OCI-LY7 (cell line): ENCODE data around the gene SRGN. TPM values are rescaled to one million over a fixed set of nuclear protein-coding genes. Genes with fewer than 3 reads are reported as not detected.
A peak's percentile ranks its signal among the peaks of the same experiment; 100 is the strongest.

Experiments
- BruUV-seq: library from RNA; stranded (reverse); fragments of 400-500 nt; replicated peaks from 2 replicates; lab custom pipeline; 2021; lab: Mats Ljungman, UMichigan
- CTCF ChIA-PET: fragments of 300-600 bp; sonication (Branson Sonifier 250); formaldehyde crosslinking; loops from one replicate; lab custom pipeline; 2022; ENCODE audit warnings: antibody characterized with exemption; ENCODE audit not compliant: unreplicated experiment; lab: Charles Lee
- POLR2A ChIA-PET: fragments of 300-600 bp; sonication (Branson Sonifier 250); formaldehyde crosslinking; loops from one replicate; lab custom pipeline; 2022; ENCODE audit warnings: antibody characterized with exemption; lab: Charles Lee
- DNase-seq: peaks from one replicate; pipeline ENCODE4 v3.0.0-alpha.2; 2015; ENCODE audit warnings: low spot score
- H2AFZ ChIP-seq: fragments of 200-600 bp; sonication (generic), shearing (Covaris generic); 2 replicates; pipeline ENCODE4 v1.6.1; 2014; ENCODE audit warnings: mild to moderate bottlenecking, antibody characterized with exemption, low read length, moderate library complexity
- H3K27ac ChIP-seq: fragments of 200-600 bp; sonication (generic); 2 replicates; pipeline ENCODE4 v1.5.1; 2014; ENCODE audit warnings: mixed run types, low read depth, mild to moderate bottlenecking, moderate library complexity, low read length, inconsistent platforms; ENCODE audit not compliant: poor library complexity, severe bottlenecking
- H3K36me3 ChIP-seq: fragments of 200-600 bp; sonication (generic); 2 replicates; pipeline ENCODE4 v1.6.1; 2014; ENCODE audit warnings: mild to moderate bottlenecking, antibody characterized with exemption, low read length, moderate library complexity, mixed read lengths; ENCODE audit not compliant: insufficient read depth
- H3K4me1 ChIP-seq: fragments of 200-600 bp; sonication (generic); 2 replicates; pipeline ENCODE4 v1.5.1; 2014; ENCODE audit warnings: mild to moderate bottlenecking, low read length; ENCODE audit not compliant: insufficient read depth, poor library complexity, severe bottlenecking
- H3K4me2 ChIP-seq: fragments of 200-600 bp; sonication (generic); 2 replicates; pipeline ENCODE4 v1.6.1; 2014; ENCODE audit warnings: mild to moderate bottlenecking, low read length
- H3K4me3 ChIP-seq: fragments of 200-600 bp; sonication (generic); 2 replicates; pipeline ENCODE4 v1.5.1; 2014; ENCODE audit warnings: mild to moderate bottlenecking, low read depth, low read length; ENCODE audit not compliant: poor library complexity, severe bottlenecking
- H3K79me2 ChIP-seq: fragments of 200-600 bp; sonication (generic); 2 replicates; pipeline ENCODE4 v1.6.1; 2016; ENCODE audit warnings: low read depth, mild to moderate bottlenecking, low read length, moderate library complexity, mixed read lengths; ENCODE audit not compliant: insufficient read depth
- H3K9me2 ChIP-seq: fragments of 200-600 bp; sonication (generic); 2 replicates; pipeline ENCODE4 v1.6.1; 2016; ENCODE audit warnings: mild to moderate bottlenecking, low read length, mixed read lengths; ENCODE audit not compliant: insufficient read depth
- H3K9me3 ChIP-seq: fragments of 200-600 bp; sonication (generic); 2 replicates; pipeline ENCODE4 v1.6.1; 2014; ENCODE audit warnings: mild to moderate bottlenecking, mixed run types, low read length, mixed read lengths
- H4K20me1 ChIP-seq: fragments of 200-600 bp; sonication (generic); 2 replicates; pipeline ENCODE4 v1.6.1; 2014; ENCODE audit warnings: mild to moderate bottlenecking, antibody characterized with exemption, low read length, moderate library complexity, mixed read lengths; ENCODE audit not compliant: insufficient read depth
- CTCF ChIP-seq: fragments of 200-600 bp; sonication (generic); conservative IDR thresholded peaks from 2 replicates; pipeline ENCODE4 v1.5.1; 2014; ENCODE audit warnings: mild to moderate bottlenecking, antibody characterized with exemption, low read length, moderate library complexity, mixed read lengths
- EZH2phosphoT487 ChIP-seq: fragments of 200-600 bp; sonication (generic); IDR thresholded peaks from 2 replicates; pipeline ENCODE4 v1.6.1; 2018; ENCODE audit warnings: low read depth, borderline replicate concordance, mild to moderate bottlenecking, mixed run types, antibody characterized with exemption, low read length, moderate library complexity, mixed read lengths
- intact Hi-C: fragments of 100-400 bp; cut with micrococcal nuclease; formaldehyde crosslinking; loops from one replicate; pipeline ENCODE4 v1.10.0; 2022; ENCODE audit not compliant: unreplicated experiment
- total RNA-seq, 2 experiments: library from RNA; depleted of rRNA in 1 of 2; stranded (reverse); fragments of >200 nt in 1 of 2; shearing (Covaris generic) in 1 of 2; gene quantifications; 2 replicates each; pipeline ENCODE4 v1.2.3, GENCODE V29; 2014 to 2022

SRGN gene
- total RNA-seq, 2 experiments from 2014 or later, result 5.8 to 16.3 TPM

DNA sequence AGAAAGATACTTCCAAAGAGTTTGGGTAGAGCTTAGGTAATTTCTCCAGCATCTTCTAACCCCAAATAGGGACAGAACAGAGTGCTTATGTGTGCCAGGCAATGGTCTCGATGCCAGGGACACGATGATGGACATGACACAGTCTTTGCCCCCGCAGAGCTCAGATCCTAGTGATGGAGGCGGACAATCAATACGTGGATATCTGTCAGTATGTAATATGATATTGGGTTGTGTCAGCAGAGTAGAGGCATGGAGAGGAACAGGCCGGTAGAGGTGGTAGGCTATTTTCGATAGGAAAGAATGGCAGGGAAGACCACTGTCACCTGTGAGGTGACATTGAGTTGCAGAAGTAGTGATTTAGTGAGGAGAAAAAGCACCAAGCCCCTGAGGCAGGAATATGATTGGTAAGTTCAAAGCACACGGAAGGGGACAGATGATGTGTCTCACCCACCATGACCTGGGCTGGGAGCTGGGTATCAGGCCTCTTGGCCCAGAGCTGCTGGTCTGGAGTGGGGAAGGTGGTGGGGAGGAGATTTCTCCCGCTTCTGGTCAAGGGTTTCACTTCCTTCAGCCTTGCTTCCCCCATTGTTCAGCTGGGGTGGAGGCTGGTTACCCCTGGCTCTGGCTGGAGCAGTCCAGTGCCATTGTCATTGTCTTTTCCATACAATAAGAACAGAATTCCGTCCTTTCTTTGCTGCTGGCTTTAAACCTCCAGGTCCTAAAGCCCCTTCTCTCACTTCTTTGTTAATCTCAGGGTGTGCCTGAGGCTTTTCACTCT is 36.0 kb upstream of the SRGN start:
- H2AFZ ChIP-seq, result peak overlapping the region; percentile 2; the same call in 1 of the 2 replicates
- ChIA-PET POLR2A (no interaction called here), CTCF (no interaction called here)
- no peaks in the 10 kb centered on the region for H3K79me2 ChIP-seq
- no peaks in the 10 kb centered on the region for H3K9me3 ChIP-seq
- no peaks in the 10 kb centered on the region for H3K4me1 ChIP-seq
- no peak overlapping the region for H3K4me3 ChIP-seq
- TF ChIP-seq CTCF, result no peak
- no peak for TF ChIP-seq EZH2phosphoT487
- no TSS peak for BruUV-seq
- no peak for DNase-seq
- intact Hi-C loops, result no loop called here
- no peaks in the 10 kb centered on the region for H3K9me2 ChIP-seq
- no peaks in the 10 kb centered on the region for H4K20me1 ChIP-seq
- no peaks in the 10 kb centered on the region for H3K36me3 ChIP-seq
- no peak overlapping the region for H3K4me2 ChIP-seq
- no peak overlapping the region for H3K27ac ChIP-seq

DNA sequence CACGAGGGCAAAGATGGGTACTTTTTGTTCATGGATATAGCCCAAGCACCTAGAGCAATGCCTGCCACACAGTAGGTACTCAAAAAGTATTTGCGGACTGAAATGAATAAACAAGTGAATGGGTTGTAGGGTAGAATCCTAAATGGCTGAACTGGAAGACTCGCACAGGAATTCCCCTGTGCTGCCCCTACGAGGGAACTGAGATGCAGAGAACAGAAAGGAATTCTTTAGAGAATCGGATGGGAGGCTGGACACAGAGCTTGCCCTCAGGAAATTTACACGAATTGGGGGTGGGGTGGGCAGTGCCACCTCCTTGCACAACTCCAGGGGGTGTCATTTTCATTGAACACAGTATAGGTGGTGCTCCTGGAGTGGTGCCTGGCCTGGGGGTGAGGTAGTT is 35.2 kb upstream of the SRGN start:
- H3K4me3 ChIP-seq, result no peak overlapping the region
- DNase-seq, result no peak
- no peaks in the 10 kb centered on the region for H3K4me1 ChIP-seq
- TF ChIP-seq EZH2phosphoT487 (no peak), CTCF (no peak)
- H3K9me2 ChIP-seq, result no peaks in the 10 kb centered on the region
- CTCF ChIA-PET, result no interaction called here
- no peaks in the 10 kb centered on the region for H4K20me1 ChIP-seq
- no peak overlapping the region for H2AFZ ChIP-seq
- no peak overlapping the region for H3K27ac ChIP-seq
- H3K79me2 ChIP-seq, result no peaks in the 10 kb centered on the region
- intact Hi-C loops, result no loop called here
- POLR2A ChIA-PET, result no interaction called here
- no peak overlapping the region for H3K4me2 ChIP-seq
- no peaks in the 10 kb centered on the region for H3K9me3 ChIP-seq
- H3K36me3 ChIP-seq, result no peaks in the 10 kb centered on the region
- BruUV-seq, result no TSS peak

GRCh38 chr10:69055241-69055640 is 32.7 kb upstream of the SRGN start:
- H3K27ac ChIP-seq, result no peak overlapping the region
- intact Hi-C loops, result no loop called here

More at GRCh38 chr10:69055241-69055640, 32.7 kb upstream of the SRGN start:
- POLR2A ChIA-PET, result interaction anchor here (0.5 to 1.6 kb wide), 2 partner anchors 11 to 347 kb away, joined by 3 to 8 read pairs; no protein-coding TSS in a partner anchor
- H3K4me2 ChIP-seq, result no peak overlapping the region
- CTCF ChIA-PET, result no interaction called here
- no peaks in the 10 kb centered on the region for H3K4me1 ChIP-seq
- H3K36me3 ChIP-seq, result no peaks in the 10 kb centered on the region
- no peaks in the 10 kb centered on the region for H3K9me2 ChIP-seq
- H3K4me3 ChIP-seq, result no peak overlapping the region
- H2AFZ ChIP-seq, result no peak overlapping the region
- TF ChIP-seq EZH2phosphoT487, result no peak
- TF ChIP-seq CTCF, result no peak
- H3K9me3 ChIP-seq, result no peaks in the 10 kb centered on the region
- DNase-seq, result no peak
- no peaks in the 10 kb centered on the region for H4K20me1 ChIP-seq
- BruUV-seq, result no TSS peak
- no peaks in the 10 kb centered on the region for H3K79me2 ChIP-seq
